HG03103 (cell line): ENCODE results near the gene SCGB1D1.
"Not testable (repeated sequence)": the region's sequence is repeated elsewhere in the genome, so short reads cannot be mapped to it uniquely, and the experiment has no call there.

Experiments used
- ATAC-seq: cut with Tn5 transposase; IDR thresholded peaks from one replicate; pipeline ENCODE4 v1.9.1; 2021; ENCODE audit warnings: low read depth; ENCODE audit not compliant: unreplicated experiment

Gene SCGB1D1

GRCh38 chr11:62157603-62158002 lies 32.4 kb upstream of the SCGB1D1 start:
- ATAC-seq = no peak

GRCh38 chr11:62166371-62166770 lies 23.6 kb upstream of the SCGB1D1 start:
- ATAC-seq = no peak

GRCh38 chr11:62169448-62169847 lies 20.6 kb upstream of the SCGB1D1 start:
- no peak for ATAC-seq

GRCh38 chr11:62169935-62170334 lies 20.1 kb upstream of the SCGB1D1 start:
- no peak for ATAC-seq

- no peak for ATAC-seq
Observed at GRCh38 chr11:62171261-62171723, 18.7 kb upstream of the SCGB1D1 start.

- ATAC-seq = no peak
Observed at GRCh38 chr11:62172294-62172693, 17.7 kb upstream of the SCGB1D1 start.

GRCh38 chr11:62176766-62177165 lies 13.2 kb upstream of the SCGB1D1 start:
- no peak for ATAC-seq

- no peak for ATAC-seq
Observed at GRCh38 chr11:62179995-62180394, 10.0 kb upstream of the SCGB1D1 start.

GRCh38 chr11:62181097-62181496 lies 8.9 kb upstream of the SCGB1D1 start:
- no peak for ATAC-seq

- ATAC-seq = no peak
Observed at GRCh38 chr11:62182147-62182891, 7.7 kb upstream of the SCGB1D1 start.

- ATAC-seq = no peak
Observed at GRCh38 chr11:62186195-62186594, 3.8 kb upstream of the SCGB1D1 start.

- no peak for ATAC-seq
Observed at GRCh38 chr11:62193952-62194351, 3.9 kb downstream of the SCGB1D1 start.

GRCh38 chr11:62195010-62195409 lies 5.0 kb downstream of the SCGB1D1 start:
- not testable (repeated sequence) for ATAC-seq

GRCh38 chr11:62195945-62196344 lies 5.9 kb downstream of the SCGB1D1 start:
- ATAC-seq = no peak

- not testable (repeated sequence) for ATAC-seq
Observed at GRCh38 chr11:62197400-62197799, 7.4 kb downstream of the SCGB1D1 start.

GRCh38 chr11:62201376-62201775 lies 11.4 kb downstream of the SCGB1D1 start:
- no peak for ATAC-seq

GRCh38 chr11:62202910-62203309 lies 12.9 kb downstream of the SCGB1D1 start:
- ATAC-seq = no peak

- no peak for ATAC-seq
Observed at GRCh38 chr11:62204430-62204829, 14.4 kb downstream of the SCGB1D1 start.

- no peak for ATAC-seq
Observed at GRCh38 chr11:62205441-62205840, 15.4 kb downstream of the SCGB1D1 start.

- not testable (repeated sequence) for ATAC-seq
Observed at GRCh38 chr11:62206276-62207066, 16.5 kb downstream of the SCGB1D1 start.

GRCh38 chr11:62208785-62209144 lies 18.7 kb downstream of the SCGB1D1 start:
- ATAC-seq = no peak
